Left ventricle myocardium inferior (tissue), 1 donor: ENCODE measurements around the gene CRABP2. TPM values are rescaled to one million over a fixed set of nuclear protein-coding genes. Genes with fewer than 3 reads are reported as not detected.
A peak's percentile ranks its signal among the peaks of the same experiment; 100 is the strongest.

Experiments
- DNase-seq: peaks from one replicate; pipeline ENCODE4 v3.0.0-alpha.2; 2020
- H3K27ac ChIP-seq: fragments of 200-600 bp; replicated peaks from 2 replicates; pipeline ENCODE4 v1.8.0; 2021
- H3K27me3 ChIP-seq: fragments of 200-600 bp; 2 replicates; pipeline ENCODE4 v1.8.0; 2021; ENCODE audit warnings: low read depth
- H3K36me3 ChIP-seq: fragments of 200-600 bp; 2 replicates; pipeline ENCODE4 v1.8.0; 2021
- H3K4me1 ChIP-seq: fragments of 200-600 bp; 2 replicates; pipeline ENCODE4 v1.8.0; 2021
- H3K4me3 ChIP-seq: fragments of 200-600 bp; 2 replicates; pipeline ENCODE4 v1.8.0; 2021; ENCODE audit warnings: mild to moderate bottlenecking, moderate library complexity
- H3K9me3 ChIP-seq: fragments of 200-600 bp; replicated peaks from 2 replicates; pipeline ENCODE4 v1.8.0; 2021
- CTCF ChIP-seq: fragments of 200-600 bp; IDR thresholded peaks from 2 replicates; pipeline ENCODE4 v1.8.0; 2021; ENCODE audit warnings: antibody characterized with exemption, mild to moderate bottlenecking, borderline replicate concordance
- intact Hi-C: fragments of 100-400 bp; cut with micrococcal nuclease; formaldehyde crosslinking; loops from one replicate; pipeline ENCODE4 v1.11.0; 2022
- total RNA-seq: library from RNA; stranded (reverse); fragmentation: NEBNext Ultra II Directional; extraction: Animal tissue kit (Norgen Biotek cat#: 25700); gene quantifications from one replicate; pipeline ENCODE4 v1.2.1, GENCODE V29; 2021
- donor health status: DM: no; HTN: yes; CAD: no; lungs with severe emphysema.

The CRABP2 gene
- total RNA-seq, 1 donor from 2014 or later, result 0.60 TPM

GRCh38 chr1:156706657-156707416 lies 1.5 kb upstream of the CRABP2 start:
- peak overlapping the region; percentile 73 for H3K27ac ChIP-seq
- intact Hi-C loops, result no loop called here
- TF ChIP-seq CTCF, result no peak
- DNase-seq, result peak; percentile 74
- H3K9me3 ChIP-seq, result no peaks in the 10 kb centered on the region
- H3K27me3 ChIP-seq, result peaks cover 50% of the 10 kb centered on the region
- no peaks in the 10 kb centered on the region for H3K36me3 ChIP-seq
- H3K4me1 ChIP-seq, result peaks cover 42% of the 10 kb centered on the region
- peak overlapping the region; percentile 66 for H3K4me3 ChIP-seq

GRCh38 chr1:156705918-156706656 lies 704 bp upstream of the CRABP2 start:
- DNase-seq, result peak; percentile 60
- intact Hi-C loops, result no loop called here
- Histone ChIP-seq H3K27me3 (peaks cover 57% of the 10 kb centered on the region), H3K4me1 (peaks cover 42% of the 10 kb centered on the region), H3K9me3 (no peaks in the 10 kb centered on the region), H3K27ac (peak overlapping the region; percentile 73), H3K4me3 (peak overlapping the region; percentile 66), H3K36me3 (no peaks in the 10 kb centered on the region)
- peak; percentile 80 for TF ChIP-seq CTCF

GRCh38 chr1:156704930-156705320 lies 458 bp downstream of the CRABP2 start:
- no peaks in the 10 kb centered on the region for H3K9me3 ChIP-seq
- no peak overlapping the region for H3K27ac ChIP-seq
- no peaks in the 10 kb centered on the region for H3K36me3 ChIP-seq
- peak overlapping the region; percentile 66 for H3K4me3 ChIP-seq
- peaks cover 69% of the 10 kb centered on the region for H3K27me3 ChIP-seq
- H3K4me1 ChIP-seq, result peaks cover 37% of the 10 kb centered on the region
- no peak for TF ChIP-seq CTCF
- intact Hi-C loops, result no loop called here
- peak; percentile 29 for DNase-seq

- Histone ChIP-seq H3K4me1 (peaks cover 30% of the 10 kb centered on the region), H3K27ac (no peak overlapping the region), H3K4me3 (no peak overlapping the region), H3K27me3 (peaks cover 74% of the 10 kb centered on the region), H3K9me3 (no peaks in the 10 kb centered on the region), H3K36me3 (no peaks in the 10 kb centered on the region)
- intact Hi-C loops, result no loop called here
- DNase-seq, result no peak
- no peak for TF ChIP-seq CTCF
Observed at GRCh38 chr1:156704166-156704711, 1.1 kb downstream of the CRABP2 start.

- no peak for DNase-seq
- no peaks in the 10 kb centered on the region for H3K9me3 ChIP-seq
- TF ChIP-seq CTCF, result no peak
- intact Hi-C loops, result no loop called here
- no peaks in the 10 kb centered on the region for H3K36me3 ChIP-seq
- no peak overlapping the region for H3K4me3 ChIP-seq
- peaks cover 79% of the 10 kb centered on the region for H3K27me3 ChIP-seq
- H3K4me1 ChIP-seq, result peaks cover 30% of the 10 kb centered on the region
- H3K27ac ChIP-seq, result no peak overlapping the region
Observed at GRCh38 chr1:156703741-156704140, 1.6 kb downstream of the CRABP2 start.
